DOHH2 (cell line): ENCODE measurements around the gene DNASE1L2.
A peak's percentile ranks its signal among the peaks of the same experiment; 100 is the strongest.

ENCODE experiments used
- H3F3A ChIP-seq: fragments of 200-600 bp; sonication (generic), shearing (Covaris generic); 2 replicates; pipeline ENCODE4 v1.6.0; 2016; ENCODE audit warnings: antibody characterized with exemption, mild to moderate bottlenecking; ENCODE audit not compliant: control insufficient read depth, insufficient read depth
- H3K27ac ChIP-seq: fragments of 200-600 bp; sonication (generic); 2 replicates; pipeline ENCODE4 v1.5.1; 2014; ENCODE audit warnings: low read depth, mild to moderate bottlenecking, low read length, moderate library complexity
- H3K27me3 ChIP-seq: fragments of 200-600 bp; sonication (generic); 2 replicates; pipeline ENCODE4 v1.6.1; 2014; ENCODE audit warnings: mild to moderate bottlenecking, low read length, mixed read lengths; ENCODE audit not compliant: control insufficient read depth
- H3K36me3 ChIP-seq: fragments of 200-600 bp; sonication (generic); 2 replicates; pipeline ENCODE4 v1.6.1; 2014; ENCODE audit warnings: mild to moderate bottlenecking, low read length, moderate library complexity, mixed read lengths; ENCODE audit not compliant: control insufficient read depth
- H3K4me1 ChIP-seq: fragments of 200-600 bp; sonication (generic); 2 replicates; pipeline ENCODE4 v1.6.1; 2014; ENCODE audit warnings: mild to moderate bottlenecking, low read length, mixed read lengths; ENCODE audit not compliant: control insufficient read depth
- H3K4me2 ChIP-seq: fragments of 200-600 bp; sonication (generic); 2 replicates; pipeline ENCODE4 v1.6.0; 2014; ENCODE audit warnings: mild to moderate bottlenecking, low read length, moderate library complexity
- H3K4me3 ChIP-seq: fragments of 200-600 bp; sonication (generic); 2 replicates; pipeline ENCODE4 v1.5.1; 2014; ENCODE audit warnings: mild to moderate bottlenecking, low read length, mixed read lengths
- H3K79me2 ChIP-seq: fragments of 200-600 bp; sonication (generic); 2 replicates; pipeline ENCODE4 v1.6.1; 2014; ENCODE audit warnings: mild to moderate bottlenecking, low read length, mixed read lengths; ENCODE audit not compliant: control insufficient read depth
- H3K9me2 ChIP-seq: fragments of 200-600 bp; sonication (generic); replicated peaks from 2 replicates; pipeline ENCODE4 v1.6.1; 2014; ENCODE audit warnings: mild to moderate bottlenecking, low read length, mixed read lengths; ENCODE audit not compliant: control insufficient read depth
- H3K9me3 ChIP-seq: fragments of 200-600 bp; sonication (generic); 2 replicates; pipeline ENCODE4 v1.6.1; 2014; ENCODE audit warnings: antibody characterized with exemption, low read length, mixed read lengths; ENCODE audit not compliant: control insufficient read depth, insufficient read depth
- H4K20me1 ChIP-seq: fragments of 200-600 bp; sonication (generic); 2 replicates; pipeline ENCODE4 v1.6.0; 2014; ENCODE audit warnings: low read depth, mild to moderate bottlenecking, antibody characterized with exemption, low read length, moderate library complexity; ENCODE audit not compliant: control insufficient read depth, insufficient read depth
- CTCF ChIP-seq: fragments of 200-600 bp; sonication (generic); IDR thresholded peaks from one replicate; pipeline ENCODE4 v1.5.1; 2014; ENCODE audit warnings: antibody characterized with exemption, mild to moderate bottlenecking, low read depth, low read length; ENCODE audit not compliant: poor library complexity, severe bottlenecking
- EZH2phosphoT487 ChIP-seq: fragments of 200-600 bp; sonication (generic); IDR thresholded peaks from 2 replicates; pipeline ENCODE4 v1.6.1; 2017; ENCODE audit warnings: borderline replicate concordance, mild to moderate bottlenecking, antibody characterized with exemption, low read length, moderate library complexity, mixed read lengths

Gene DNASE1L2

GRCh38 chr16:2223221-2223941 is 12.9 kb upstream of the DNASE1L2 start, which contains the start of gene E4F1:
E4F1 (plus strand) TSS chr16:2223591; CDS start chr16:2223614, 23 bp downstream.
- peak within 1 kb of the TSS; percentile 94 for H3K4me3 ChIP-seq
- no peaks in the 10 kb centered on the region for H3K9me2 ChIP-seq
- peak within 1 kb of the TSS; percentile 91 for H3K4me2 ChIP-seq
- H4K20me1 ChIP-seq, result no peaks in the 10 kb centered on the region
- no peaks in the 10 kb centered on the region for H3K9me3 ChIP-seq
- TF ChIP-seq EZH2phosphoT487 (no peak), CTCF (no peak)
- H3K4me1 ChIP-seq, result peaks cover 11% of the 10 kb centered on the region
- H3K27me3 ChIP-seq, result no peaks in the 10 kb centered on the region
- H3K27ac ChIP-seq, result peak within 1 kb of the TSS; percentile 64
- H3F3A ChIP-seq, result 0 out of 2 replicates have a peak, but pooled peaks cover 2% of the 10 kb centered on the region
- peaks cover 46% of the 10 kb centered on the region for H3K79me2 ChIP-seq
- peaks cover 20% of the 10 kb centered on the region for H3K36me3 ChIP-seq

- Histone ChIP-seq H3K9me2 (no peaks in the 10 kb centered on the region), H3K27ac (peak overlapping the region; percentile 64), H3K36me3 (peaks cover 24% of the 10 kb centered on the region), H3K27me3 (no peaks in the 10 kb centered on the region), H3K4me2 (peak overlapping the region; percentile 91), H3K9me3 (no peaks in the 10 kb centered on the region), H3K4me3 (peak overlapping the region; percentile 94), H4K20me1 (no peaks in the 10 kb centered on the region), H3F3A (0 out of 2 replicates have a peak, but pooled peaks cover 2% of the 10 kb centered on the region), H3K4me1 (peaks cover 11% of the 10 kb centered on the region), H3K79me2 (peaks cover 52% of the 10 kb centered on the region)
- TF ChIP-seq CTCF, result no peak
- no peak for TF ChIP-seq EZH2phosphoT487
These were observed 12.2 kb upstream of the DNASE1L2 start for GRCh38 chr16:2223942-2224486.

GRCh38 chr16:2226245-2226793 is 9.9 kb upstream of the DNASE1L2 start:
- Histone ChIP-seq H3K9me3 (no peaks in the 10 kb centered on the region), H3K9me2 (no peaks in the 10 kb centered on the region)

More at GRCh38 chr16:2226245-2226793, 9.9 kb upstream of the DNASE1L2 start:
- 0 out of 2 replicates have a peak, but pooled peaks cover 2% of the 10 kb centered on the region for H3F3A ChIP-seq
- peaks cover 52% of the 10 kb centered on the region for H3K79me2 ChIP-seq
- no peaks in the 10 kb centered on the region for H4K20me1 ChIP-seq
- no peaks in the 10 kb centered on the region for H3K27me3 ChIP-seq
- no peak overlapping the region for H3K4me2 ChIP-seq
- H3K27ac ChIP-seq, result no peak overlapping the region
- H3K4me3 ChIP-seq, result no peak overlapping the region
- no peak for TF ChIP-seq EZH2phosphoT487
- peaks cover 37% of the 10 kb centered on the region for H3K36me3 ChIP-seq
- peaks cover 11% of the 10 kb centered on the region for H3K4me1 ChIP-seq
